Omental fat pad (tissue), 4 donors: ENCODE data around the gene UBAP1L. TPM values are rescaled to one million over a fixed set of nuclear protein-coding genes. Genes with fewer than 3 reads are reported as not detected.

ENCODE experiments used
- ATAC-seq: fragments of 150-250 bp; one replicate; pipeline ENCODE4 v1.9.1; 2016; ENCODE audit warnings: mild to moderate bottlenecking, moderate library complexity; ENCODE audit not compliant: low FRiP score
- DNase-seq: peaks from one replicate; pipeline ENCODE4 v3.0.0-alpha.2; 2019; ENCODE audit warnings: low spot score
- total RNA-seq, 4 donors: library from RNA; depleted of rRNA; stranded (reverse); fragments of >200 nt; gene quantifications; one replicate each; pipeline ENCODE4 v1.1.0, GENCODE V29; 2016
- TF ChIP-seq, protein P1 (sequence below), 3 donors: fragments of 450-650 bp; IDR thresholded peaks; one replicate each; pipeline ENCODE4 v1.5.1; 2016 to 2017; ENCODE audit warnings: antibody characterized with exemption in 3 of 3, mild to moderate bottlenecking in 3 of 3, moderate library complexity in 2 of 3

Gene UBAP1L
- total RNA-seq, 4 donors from 2014 or later = 2.9 to 5.6 (median 4.6) TPM

DNA sequence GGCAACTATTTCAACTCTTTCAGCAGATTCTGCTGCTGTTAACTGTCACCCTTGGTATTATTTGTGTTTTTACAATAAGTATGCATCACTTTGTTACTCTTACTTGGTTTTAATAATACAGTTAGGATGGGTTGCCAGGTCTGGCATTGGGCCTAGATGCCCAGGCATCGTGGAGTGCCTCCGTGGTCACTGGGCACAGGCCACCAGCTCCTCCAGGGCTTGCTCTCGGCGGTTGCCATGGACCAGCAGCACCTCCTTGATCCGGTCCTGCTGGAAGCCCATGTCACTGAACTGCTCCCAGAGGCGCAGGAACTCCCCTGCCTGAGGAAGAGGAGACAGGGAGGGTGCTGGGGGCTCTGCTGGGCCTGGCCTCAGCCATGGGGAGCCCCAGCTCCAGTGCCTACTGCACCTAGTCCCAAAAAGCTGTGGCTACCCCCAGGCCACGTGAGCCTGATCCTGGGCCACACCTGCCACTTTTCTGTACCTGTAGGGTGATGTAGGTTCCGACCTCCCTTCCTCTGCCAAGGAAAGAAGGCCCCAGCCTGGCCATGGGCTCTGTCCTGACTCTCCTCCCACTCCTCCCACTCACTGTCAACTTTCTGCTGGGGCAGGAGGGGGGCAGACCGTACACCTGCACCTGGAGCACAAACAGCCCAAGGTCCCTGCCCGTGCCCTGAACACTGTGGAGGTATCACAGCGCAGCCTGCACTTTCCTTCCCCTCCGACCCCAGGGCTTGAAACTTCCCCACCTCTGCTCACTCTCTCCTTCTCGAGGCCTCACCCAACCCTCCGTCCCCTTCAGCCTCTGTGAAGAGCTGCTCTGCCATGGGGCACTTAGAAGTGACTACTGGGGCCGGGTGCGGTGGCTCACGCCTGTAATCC, 21.8 kb downstream of the UBAP1L start:
- DNase-seq (no peak), ATAC-seq (no peak)

DNA sequence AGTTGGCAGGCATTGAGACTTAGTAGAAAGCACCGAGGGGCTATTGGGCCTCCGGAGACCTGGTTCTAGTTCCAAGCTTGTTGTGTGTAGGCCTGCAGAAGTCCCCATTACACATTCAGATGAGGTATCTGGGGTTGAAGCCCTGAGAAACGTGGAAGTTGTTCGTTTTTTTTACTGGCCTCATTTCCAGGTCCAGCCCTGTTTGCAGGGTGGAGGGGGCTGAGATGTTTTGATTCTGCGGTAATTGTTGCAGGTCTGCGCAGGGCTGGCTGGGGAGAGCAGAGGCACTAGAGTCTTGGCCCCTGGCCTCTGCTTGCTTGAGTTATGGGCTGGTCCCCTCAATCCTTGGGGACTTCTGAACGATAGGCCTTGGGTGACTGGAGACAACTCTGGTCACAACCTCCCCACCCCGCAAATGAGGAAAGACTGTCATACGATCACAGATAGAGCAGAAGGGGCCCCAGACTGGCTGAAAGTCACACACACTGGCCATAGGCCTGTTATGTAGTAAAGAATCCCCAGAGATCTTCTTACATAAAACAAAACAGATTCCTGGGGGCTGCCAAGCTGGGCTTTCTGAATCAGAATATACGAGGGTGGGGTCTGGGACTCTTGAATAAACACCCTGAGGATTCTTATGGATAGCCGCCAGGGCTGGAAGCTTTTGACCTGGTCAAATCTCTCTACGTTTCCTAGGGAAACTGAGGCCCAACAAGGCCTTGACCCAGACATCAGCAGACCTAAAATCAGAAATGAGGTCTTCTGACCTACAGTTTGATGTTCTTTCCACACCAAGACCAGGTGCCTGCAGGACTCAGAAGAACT, 22.8 kb downstream of the UBAP1L start:
- no peak for ATAC-seq
- TF ChIP-seq, protein P1, sequence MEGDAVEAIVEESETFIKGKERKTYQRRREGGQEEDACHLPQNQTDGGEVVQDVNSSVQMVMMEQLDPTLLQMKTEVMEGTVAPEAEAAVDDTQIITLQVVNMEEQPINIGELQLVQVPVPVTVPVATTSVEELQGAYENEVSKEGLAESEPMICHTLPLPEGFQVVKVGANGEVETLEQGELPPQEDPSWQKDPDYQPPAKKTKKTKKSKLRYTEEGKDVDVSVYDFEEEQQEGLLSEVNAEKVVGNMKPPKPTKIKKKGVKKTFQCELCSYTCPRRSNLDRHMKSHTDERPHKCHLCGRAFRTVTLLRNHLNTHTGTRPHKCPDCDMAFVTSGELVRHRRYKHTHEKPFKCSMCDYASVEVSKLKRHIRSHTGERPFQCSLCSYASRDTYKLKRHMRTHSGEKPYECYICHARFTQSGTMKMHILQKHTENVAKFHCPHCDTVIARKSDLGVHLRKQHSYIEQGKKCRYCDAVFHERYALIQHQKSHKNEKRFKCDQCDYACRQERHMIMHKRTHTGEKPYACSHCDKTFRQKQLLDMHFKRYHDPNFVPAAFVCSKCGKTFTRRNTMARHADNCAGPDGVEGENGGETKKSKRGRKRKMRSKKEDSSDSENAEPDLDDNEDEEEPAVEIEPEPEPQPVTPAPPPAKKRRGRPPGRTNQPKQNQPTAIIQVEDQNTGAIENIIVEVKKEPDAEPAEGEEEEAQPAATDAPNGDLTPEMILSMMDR (IDR thresholded peaks at IDR 0.05) = no peak
- no peak for DNase-seq

More for the DNA sequence above, 21.8 kb downstream of the UBAP1L start:
- TF ChIP-seq, protein P1 (IDR thresholded peaks at IDR 0.05) = no peak

DNA sequence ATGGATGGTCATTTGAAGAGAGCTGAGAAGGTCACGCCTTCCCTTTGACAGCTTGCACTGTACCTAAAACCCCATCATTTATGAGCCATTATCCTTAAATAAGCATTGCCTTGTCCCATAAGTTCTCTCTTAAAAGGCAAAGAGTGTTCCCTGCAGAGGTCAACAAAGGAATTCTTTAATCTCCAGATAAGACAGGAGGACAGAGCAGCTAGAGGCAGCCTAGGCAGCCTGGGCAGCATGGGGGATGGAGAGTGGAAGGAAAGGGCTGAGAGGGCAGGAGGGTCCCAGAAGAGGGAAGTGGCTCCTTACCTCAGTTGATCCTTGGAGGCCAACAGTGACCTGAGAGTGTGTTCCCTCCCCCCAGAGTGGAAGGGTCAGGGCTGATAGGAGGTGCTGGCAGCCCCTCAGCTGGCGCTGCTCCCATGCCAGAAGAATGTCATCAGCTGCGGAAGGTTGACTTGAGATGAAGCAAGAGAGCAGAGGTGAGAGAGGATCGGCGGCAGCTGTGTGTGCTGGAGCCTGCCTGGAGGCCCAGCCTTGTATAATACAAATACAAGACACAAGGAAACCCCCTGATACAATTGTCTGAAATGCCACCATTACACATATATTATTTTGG, 25.7 kb downstream of the UBAP1L start:
- TF ChIP-seq, protein P1 (IDR thresholded peaks at IDR 0.05) = no peak
- DNase-seq = no peak
- ATAC-seq = no peak

DNA sequence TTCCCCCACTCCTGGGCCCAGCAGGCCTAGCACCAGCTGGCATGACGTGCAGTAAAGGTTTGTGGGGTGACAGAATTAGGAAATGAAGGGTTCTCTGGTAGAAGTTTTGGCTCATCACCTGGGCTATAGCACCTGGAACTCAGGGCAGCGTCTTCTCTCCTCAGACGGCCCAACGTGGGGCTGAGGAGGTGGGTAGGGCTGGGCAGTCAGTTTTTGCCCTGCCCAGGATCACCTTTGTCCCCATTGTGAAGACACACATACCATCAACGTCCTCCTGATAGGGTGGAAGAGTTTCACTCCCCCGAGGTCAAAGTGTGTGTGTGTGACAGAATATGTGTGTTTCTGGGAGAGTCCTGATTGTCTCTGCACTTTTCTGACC, 26.4 kb downstream of the UBAP1L start:
- TF ChIP-seq, protein P1 (IDR thresholded peaks at IDR 0.05) = no peak
- no peak for ATAC-seq
- no peak for DNase-seq

DNA sequence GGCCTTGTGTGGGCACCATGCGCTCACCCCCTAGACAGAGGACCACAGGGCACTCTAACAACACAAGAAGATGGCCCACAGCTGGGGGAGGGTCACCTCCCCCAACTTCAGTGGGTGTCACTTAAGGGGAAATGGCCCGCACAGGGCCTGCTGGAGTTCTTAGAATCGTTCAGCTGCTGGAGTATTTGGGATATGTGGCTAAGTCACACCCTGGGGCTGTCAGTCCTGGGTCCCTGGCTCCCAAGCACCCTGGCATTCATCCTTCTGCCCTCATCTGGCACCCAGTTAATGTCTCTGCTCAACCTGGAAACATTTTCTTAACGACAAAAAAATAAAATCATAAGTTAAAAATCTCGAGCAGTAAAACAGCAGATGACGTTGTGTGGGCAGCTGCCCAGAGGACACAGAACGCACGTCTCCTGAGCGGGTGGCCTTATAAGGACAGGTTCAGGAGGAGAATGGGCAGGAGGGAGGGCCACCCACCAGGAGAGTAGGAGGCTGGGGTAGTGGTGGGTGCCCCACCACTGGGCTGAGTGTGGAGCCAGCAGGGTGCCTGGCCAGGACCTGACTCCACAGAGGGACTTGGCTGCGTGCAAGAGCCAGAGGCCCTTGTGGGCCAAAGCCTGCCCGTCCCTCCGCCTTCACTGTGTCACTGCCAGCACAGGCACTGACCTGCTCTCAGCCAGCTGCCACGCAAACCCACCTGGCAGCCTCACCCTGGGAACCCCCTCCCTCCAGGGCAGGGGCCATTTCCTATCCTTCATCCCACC, 26.9 kb downstream of the UBAP1L start:
- ATAC-seq = no peak
- TF ChIP-seq, protein P1 (IDR thresholded peaks at IDR 0.05) = no peak
- no peak for DNase-seq

DNA sequence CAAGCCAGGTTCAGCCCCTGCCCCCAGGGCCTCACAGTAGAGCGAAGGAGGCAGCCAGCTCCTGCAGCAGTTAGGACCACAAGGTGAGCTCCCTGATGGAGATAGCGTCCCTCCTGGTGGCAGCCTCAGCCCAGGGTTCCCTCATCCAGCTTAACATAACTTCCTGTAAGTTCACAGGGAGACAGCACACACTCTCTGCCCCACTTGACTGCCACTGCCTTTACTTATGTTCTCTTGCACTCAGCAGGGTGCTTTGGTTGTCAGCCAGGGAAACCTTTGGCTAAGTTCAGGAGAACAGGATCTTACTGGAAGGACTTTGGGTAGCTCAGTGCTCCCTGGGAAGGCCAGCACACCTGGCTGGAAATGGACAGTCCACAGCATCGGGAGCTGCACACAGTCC, 27.6 kb downstream of the UBAP1L start:
- no peak for DNase-seq
- no peak for ATAC-seq
- TF ChIP-seq, protein P1 (IDR thresholded peaks at IDR 0.05) = no peak
